ENCODE results near the gene SHKBP1.

SHKBP1 gene

DNA sequence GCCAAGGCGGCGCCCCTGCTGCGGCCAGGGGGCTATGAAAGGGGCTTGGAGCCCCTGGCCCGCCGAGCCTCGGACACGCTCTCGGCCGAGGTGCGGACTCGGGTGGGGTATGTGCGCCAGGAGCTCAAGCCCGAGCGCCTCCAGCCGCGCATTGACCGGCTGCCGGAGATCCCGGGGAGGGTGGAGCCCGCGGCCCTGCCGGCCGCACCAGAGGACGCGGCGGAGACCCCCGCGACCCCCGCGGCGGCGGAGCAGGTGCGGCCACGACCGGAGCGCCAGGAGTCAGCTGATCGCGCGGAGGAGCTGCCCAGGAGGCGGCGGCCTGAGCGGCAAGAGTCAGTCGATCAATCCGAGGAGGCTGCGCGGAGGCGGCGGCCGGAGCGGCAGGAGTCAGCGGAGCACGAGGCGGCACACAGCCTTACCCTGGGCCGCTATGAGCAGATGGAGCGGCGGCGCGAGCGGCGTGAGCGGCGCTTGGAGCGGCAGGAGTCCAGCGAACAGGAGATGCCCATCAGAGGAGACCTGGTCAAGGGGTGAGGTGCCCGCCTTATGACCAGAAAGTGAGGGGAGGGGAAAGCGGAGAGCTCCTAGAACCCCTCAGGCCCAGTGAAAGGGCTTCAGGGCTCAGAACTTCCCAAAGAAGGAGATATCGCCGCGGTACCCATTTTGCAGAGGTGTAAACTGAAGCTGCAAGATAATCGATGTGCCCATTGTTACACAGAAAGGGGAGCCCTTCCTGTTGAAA is 8.8 kb upstream of the SHKBP1 start:
- Mint-ChIP-seq H3K9me3 (ENCODE audit: low read depth) (peaks cover 4% of the 10 kb centered on the region), H3K27me3 (peaks cover 12% of the 10 kb centered on the region), H3K36me3 (no peaks in the 10 kb centered on the region), H3K4me3 (no peak overlapping the region), H3K4me1 (ENCODE audit: low read depth) (peaks cover 12% of the 10 kb centered on the region), H3K27ac (no peak overlapping the region)

DNA sequence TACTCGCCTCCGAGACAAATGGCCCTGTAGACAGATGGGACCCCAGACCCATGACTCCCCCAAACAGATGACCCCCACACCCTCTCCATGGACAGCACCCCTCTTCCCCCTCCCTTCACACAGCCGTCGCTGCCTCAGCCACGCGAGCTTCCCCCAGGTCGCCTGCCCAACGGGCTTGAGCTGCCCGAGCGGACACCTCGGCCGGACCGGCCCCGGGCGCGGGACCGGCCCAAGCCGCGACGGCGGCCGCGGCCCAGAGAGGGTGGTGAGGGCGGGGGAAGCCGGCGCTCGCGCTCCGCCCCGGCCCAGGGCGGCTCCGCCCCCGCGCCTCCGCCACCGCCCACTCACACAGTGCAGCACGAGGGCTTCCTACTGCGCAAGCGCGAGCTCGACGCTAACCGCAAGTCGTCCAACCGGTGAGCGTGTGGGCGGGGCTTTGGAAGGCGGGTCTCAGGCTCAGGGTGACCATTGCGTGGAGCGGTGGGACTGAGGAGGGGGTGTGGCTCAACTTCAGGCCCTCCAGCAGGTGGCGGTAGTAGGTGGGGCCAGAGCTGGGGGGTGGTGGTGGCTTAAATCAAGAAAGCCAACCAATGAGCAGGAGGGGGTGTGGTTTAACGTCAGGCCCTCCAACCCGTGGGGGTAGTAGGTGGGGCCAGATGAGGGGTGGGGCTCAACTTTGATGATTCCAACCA is 6.2 kb upstream of the SHKBP1 start:
- Mint-ChIP-seq H3K27ac (peak overlapping the region; percentile 58), H3K9me3 (ENCODE audit: low read depth) (peaks cover 4% of the 10 kb centered on the region), H3K36me3 (no peaks in the 10 kb centered on the region), H3K4me1 (ENCODE audit: low read depth) (peaks cover 12% of the 10 kb centered on the region), H3K4me3 (peak overlapping the region; percentile 75), H3K27me3 (peaks cover 4% of the 10 kb centered on the region)

DNA sequence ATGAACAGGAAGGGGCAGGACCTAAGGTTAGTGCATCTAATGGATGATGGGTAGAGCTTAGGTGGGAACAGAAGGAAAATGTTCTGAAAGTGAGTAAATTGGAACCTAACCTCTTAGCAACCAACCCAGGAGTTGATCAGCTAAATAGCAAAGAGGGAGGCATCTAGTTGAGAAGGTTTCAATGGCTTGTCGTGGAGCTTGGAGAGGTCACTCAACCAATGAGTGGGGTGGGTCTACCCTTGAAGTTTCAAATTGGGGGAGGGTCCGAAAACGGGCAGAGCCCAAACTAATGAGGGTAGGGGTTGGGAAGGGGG is 5.7 kb upstream of the SHKBP1 start:
- Mint-ChIP-seq H3K4me3 (peak overlapping the region; percentile 75), H3K27me3 (peaks cover 4% of the 10 kb centered on the region), H3K36me3 (no peaks in the 10 kb centered on the region)

DNA sequence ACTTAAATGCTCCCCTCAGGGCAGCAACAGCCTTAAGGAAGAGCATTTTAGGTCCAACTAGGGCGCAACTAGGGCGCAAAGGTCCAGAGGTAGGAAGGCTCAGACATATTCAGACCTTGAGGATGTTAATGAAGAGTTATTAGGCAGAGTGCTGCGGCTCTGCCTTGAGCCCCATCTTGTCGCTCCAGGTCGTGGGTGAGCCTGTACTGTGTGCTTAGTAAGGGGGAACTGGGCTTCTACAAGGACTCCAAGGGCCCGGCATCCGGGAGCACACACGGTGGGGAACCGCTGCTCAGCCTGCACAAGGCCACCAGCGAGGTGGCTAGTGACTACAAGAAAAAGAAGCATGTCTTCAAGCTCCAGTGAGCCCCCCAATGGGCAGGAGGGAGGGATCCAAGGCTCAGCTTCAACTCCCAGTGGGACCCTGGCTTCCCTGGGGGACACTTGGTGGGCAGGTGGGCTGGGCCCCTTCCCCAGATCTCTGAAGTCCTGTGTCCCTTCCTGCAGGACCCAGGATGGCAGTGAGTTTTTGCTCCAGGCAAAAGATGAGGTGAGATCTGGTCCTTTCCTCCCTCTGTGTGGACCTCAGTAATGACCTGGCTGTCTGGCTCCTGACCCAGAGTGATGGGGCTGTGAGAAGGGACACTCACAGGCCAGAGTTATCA is 4.7 kb upstream of the SHKBP1 start:
- H3K27me3 Mint-ChIP-seq = peaks cover 3% of the 10 kb centered on the region
- H3K27ac Mint-ChIP-seq = no peak overlapping the region
- H3K36me3 Mint-ChIP-seq = no peaks in the 10 kb centered on the region
- no peak overlapping the region for H3K4me3 Mint-ChIP-seq
- H3K9me3 Mint-ChIP-seq (ENCODE audit: low read depth) = peaks cover 4% of the 10 kb centered on the region
- peaks cover 18% of the 10 kb centered on the region for H3K4me1 Mint-ChIP-seq (ENCODE audit: low read depth)

More for the DNA sequence above, 5.7 kb upstream of the SHKBP1 start:
- Mint-ChIP-seq H3K27ac (peak overlapping the region; percentile 43), H3K4me1 (ENCODE audit: low read depth) (peaks cover 13% of the 10 kb centered on the region), H3K9me3 (ENCODE audit: low read depth) (peaks cover 4% of the 10 kb centered on the region)

DNA sequence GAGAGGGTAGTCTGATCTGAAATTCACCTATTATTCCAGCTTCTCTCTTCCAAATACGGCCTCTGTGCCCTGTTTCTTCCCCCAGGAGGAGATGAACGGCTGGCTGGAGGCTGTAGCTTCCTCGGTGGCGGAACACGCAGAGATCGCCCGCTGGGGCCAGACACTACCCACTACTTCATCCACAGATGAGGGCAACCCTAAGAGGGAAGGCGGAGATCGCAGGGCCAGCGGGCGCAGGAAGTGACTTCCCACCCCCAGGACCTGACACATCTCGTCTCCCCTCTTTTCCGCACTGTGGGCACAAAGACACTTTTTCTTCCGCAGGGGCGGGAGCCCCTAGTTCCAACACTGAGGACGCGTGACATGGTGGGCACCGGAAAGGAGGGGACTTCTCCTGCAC is 1.3 kb upstream of the SHKBP1 start:
- peaks cover 4% of the 10 kb centered on the region for H3K9me3 Mint-ChIP-seq (ENCODE audit: low read depth)
- peak overlapping the region; percentile 22 for H3K27ac Mint-ChIP-seq
- H3K4me1 Mint-ChIP-seq (ENCODE audit: low read depth) = peaks cover 26% of the 10 kb centered on the region
- H3K36me3 Mint-ChIP-seq = no peaks in the 10 kb centered on the region
- no peaks in the 10 kb centered on the region for H3K27me3 Mint-ChIP-seq
- peak overlapping the region; percentile 70 for H3K4me3 Mint-ChIP-seq

DNA sequence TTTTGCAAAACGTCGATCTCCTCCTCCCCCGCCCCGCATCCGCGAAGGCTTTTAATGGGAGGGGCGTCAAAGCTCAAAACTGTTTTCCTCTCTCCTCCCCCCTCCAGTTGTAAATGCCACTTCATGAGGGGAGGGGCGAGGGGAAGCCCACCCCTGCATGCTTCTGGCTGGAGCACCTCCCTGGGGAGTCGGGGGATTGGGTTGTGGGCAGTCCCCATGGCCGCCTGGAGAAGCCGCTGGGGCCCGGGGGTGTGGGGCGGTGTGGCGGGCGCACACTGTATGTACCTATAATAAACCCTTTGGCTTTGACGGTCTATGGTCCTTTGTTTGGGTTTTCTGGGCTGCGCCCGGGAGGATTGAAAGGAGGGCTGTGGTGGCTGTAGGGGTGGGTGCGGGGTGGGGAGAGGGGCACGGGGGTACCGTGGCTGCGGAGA is 505 bp upstream of the SHKBP1 start:
- Mint-ChIP-seq H3K4me3 (peak overlapping the region; percentile 90), H3K4me1 (ENCODE audit: low read depth) (peaks cover 20% of the 10 kb centered on the region), H3K27ac (peak overlapping the region; percentile 70), H3K36me3 (peaks cover 2% of the 10 kb centered on the region), H3K9me3 (ENCODE audit: low read depth) (no peaks in the 10 kb centered on the region), H3K27me3 (no peaks in the 10 kb centered on the region)

DNA sequence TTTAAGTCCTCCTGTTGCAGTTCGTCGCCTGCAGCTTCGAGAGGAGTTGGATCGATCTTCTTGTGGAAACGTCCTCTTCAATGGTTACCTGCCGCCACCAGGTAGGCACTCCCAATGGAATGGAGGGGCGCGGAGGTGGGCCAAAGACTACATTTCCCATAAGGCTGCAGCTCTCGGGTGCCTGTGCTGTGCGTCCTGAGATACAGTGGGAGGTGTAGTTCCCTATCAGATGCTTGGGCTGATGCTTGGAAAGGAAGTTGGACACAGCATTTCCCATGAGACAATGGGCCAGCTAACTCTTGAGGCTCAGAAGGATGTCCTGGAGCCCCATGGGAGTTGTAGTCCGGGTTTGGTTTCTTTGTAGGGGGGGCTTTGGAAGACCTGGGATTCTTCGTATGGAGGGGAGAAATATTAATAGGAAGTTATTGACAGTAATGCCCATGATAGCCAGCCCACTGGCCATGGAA is 1.8 kb downstream of the SHKBP1 start:
- H3K4me3 Mint-ChIP-seq = peak overlapping the region; percentile 90
- H3K36me3 Mint-ChIP-seq = peaks cover 2% of the 10 kb centered on the region
- H3K27ac Mint-ChIP-seq = no peak overlapping the region
- peaks cover 20% of the 10 kb centered on the region for H3K4me1 Mint-ChIP-seq (ENCODE audit: low read depth)
- H3K27me3 Mint-ChIP-seq = no peaks in the 10 kb centered on the region
- H3K9me3 Mint-ChIP-seq (ENCODE audit: low read depth) = no peaks in the 10 kb centered on the region

DNA sequence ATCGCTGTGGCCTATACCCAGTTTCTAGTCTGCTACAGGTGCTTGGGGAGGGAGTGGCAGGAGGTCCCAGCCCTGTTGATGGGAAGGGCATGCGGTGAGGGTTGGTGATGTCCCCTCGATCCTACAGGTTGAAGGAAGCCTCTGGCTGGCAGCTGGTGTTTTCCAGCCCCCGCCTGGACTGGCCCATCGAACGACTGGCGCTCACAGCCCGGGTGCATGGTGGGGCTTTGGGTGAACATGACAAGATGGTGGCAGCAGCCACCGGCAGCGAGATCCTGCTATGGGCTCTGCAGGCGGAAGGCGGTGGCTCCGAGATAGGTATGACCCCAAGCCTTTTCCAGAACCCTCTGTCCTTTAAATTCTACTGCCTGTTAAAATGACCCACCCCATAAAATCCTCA is 3.9 kb downstream of the SHKBP1 start:
- H3K4me3 Mint-ChIP-seq = no peak overlapping the region
- no peak overlapping the region for H3K27ac Mint-ChIP-seq
- no peaks in the 10 kb centered on the region for H3K9me3 Mint-ChIP-seq (ENCODE audit: low read depth)
- H3K27me3 Mint-ChIP-seq = no peaks in the 10 kb centered on the region
- H3K36me3 Mint-ChIP-seq = peaks cover 2% of the 10 kb centered on the region
- H3K4me1 Mint-ChIP-seq (ENCODE audit: low read depth) = peaks cover 20% of the 10 kb centered on the region

DNA sequence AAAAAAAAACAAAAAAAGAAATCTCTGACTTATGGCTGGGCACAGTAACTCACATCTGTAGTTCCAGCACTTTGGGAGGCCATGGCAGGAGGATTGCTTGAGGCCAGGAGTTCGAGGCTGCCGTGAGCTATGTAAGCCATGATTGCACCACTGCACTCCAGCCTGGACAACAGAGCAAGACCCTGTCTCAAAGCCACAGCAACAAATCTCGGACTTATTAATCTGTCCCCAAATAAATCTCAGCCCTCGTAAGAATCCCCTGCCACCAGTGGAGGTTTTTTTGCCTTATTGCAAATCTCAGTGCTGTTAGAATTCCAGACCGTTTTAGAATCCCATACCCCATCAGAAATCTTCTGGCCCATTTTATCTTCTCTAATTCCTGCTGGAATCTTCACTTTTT is 4.9 kb downstream of the SHKBP1 start:
- H3K27ac Mint-ChIP-seq = no peak overlapping the region
- H3K4me1 Mint-ChIP-seq (ENCODE audit: low read depth) = peaks cover 20% of the 10 kb centered on the region
- H3K36me3 Mint-ChIP-seq = peaks cover 5% of the 10 kb centered on the region

DNA sequence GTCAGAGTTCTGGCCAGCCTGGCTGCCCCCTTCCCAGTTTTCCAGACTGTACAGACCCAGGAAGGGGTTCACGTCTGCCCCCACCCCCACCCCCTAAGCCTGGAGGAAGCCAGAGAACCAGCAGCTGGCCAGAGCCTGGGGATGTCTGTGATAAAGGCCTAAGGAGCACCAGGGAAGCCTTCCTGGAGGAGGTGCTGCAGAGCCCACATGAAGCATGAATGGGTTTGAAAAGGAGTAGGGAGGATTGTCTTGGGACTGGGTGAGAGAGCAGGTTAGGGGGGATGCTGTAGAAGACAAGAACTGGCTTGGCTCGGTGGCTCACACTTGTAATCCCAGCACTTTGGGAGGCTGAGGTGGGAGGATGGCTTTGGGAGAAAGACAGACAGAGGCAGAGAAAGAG is 5.8 kb downstream of the SHKBP1 start:
- Mint-ChIP-seq H3K4me1 (ENCODE audit: low read depth) (peaks cover 17% of the 10 kb centered on the region), H3K9me3 (ENCODE audit: low read depth) (no peaks in the 10 kb centered on the region), H3K27ac (no peak overlapping the region), H3K4me3 (no peak overlapping the region), H3K27me3 (no peaks in the 10 kb centered on the region), H3K36me3 (peaks cover 5% of the 10 kb centered on the region)

More for the DNA sequence above, 4.9 kb downstream of the SHKBP1 start:
- Mint-ChIP-seq H3K9me3 (ENCODE audit: low read depth) (no peaks in the 10 kb centered on the region), H3K27me3 (no peaks in the 10 kb centered on the region), H3K4me3 (no peak overlapping the region)

DNA sequence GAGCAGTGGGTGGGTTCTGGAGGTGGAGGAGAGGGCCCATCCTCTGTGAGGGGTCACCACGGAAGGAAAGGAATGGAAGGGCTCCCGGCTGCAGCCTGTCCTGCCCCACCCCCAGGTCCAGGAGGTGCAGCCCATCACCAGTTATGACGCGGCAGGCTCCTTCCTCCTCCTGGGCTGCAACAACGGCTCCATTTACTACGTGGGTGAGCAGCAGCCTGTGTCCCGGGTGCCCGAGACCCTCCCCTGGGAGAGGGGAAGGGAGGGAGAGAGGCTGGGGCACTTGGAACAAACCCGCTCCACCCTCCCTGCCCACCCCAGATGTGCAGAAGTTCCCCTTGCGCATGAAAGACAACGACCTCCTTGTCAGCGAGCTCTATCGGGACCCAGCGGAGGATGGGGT is 6.6 kb downstream of the SHKBP1 start:
- H3K4me1 Mint-ChIP-seq (ENCODE audit: low read depth) = peaks cover 10% of the 10 kb centered on the region
- H3K4me3 Mint-ChIP-seq = no peak overlapping the region
- H3K27me3 Mint-ChIP-seq = no peaks in the 10 kb centered on the region
- H3K36me3 Mint-ChIP-seq = peaks cover 7% of the 10 kb centered on the region
- no peaks in the 10 kb centered on the region for H3K9me3 Mint-ChIP-seq (ENCODE audit: low read depth)
- H3K27ac Mint-ChIP-seq = no peak overlapping the region

DNA sequence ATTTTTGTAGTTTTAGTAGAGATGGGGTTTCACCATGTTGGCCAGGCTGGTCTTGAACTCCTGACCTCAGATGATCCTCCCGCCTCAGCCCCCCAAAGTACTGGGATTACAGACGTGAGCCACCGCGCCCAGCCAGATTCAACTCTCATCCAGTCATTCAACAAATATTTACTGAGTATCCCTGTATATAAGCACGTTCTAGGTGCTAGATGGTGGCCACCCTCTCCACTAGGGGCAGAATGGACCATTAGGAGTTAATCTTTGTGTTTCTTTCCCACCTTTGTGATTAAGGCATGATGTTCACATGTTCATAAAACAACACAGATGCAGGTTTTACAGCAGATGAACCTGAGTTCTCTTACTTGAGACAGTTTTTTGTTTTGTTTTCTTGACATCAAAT is 7.3 kb downstream of the SHKBP1 start:
- Mint-ChIP-seq H3K27me3 (no peaks in the 10 kb centered on the region), H3K27ac (no peak overlapping the region), H3K4me3 (no peak overlapping the region), H3K36me3 (peaks cover 7% of the 10 kb centered on the region), H3K4me1 (ENCODE audit: low read depth) (peaks cover 5% of the 10 kb centered on the region), H3K9me3 (ENCODE audit: low read depth) (no peaks in the 10 kb centered on the region)

DNA sequence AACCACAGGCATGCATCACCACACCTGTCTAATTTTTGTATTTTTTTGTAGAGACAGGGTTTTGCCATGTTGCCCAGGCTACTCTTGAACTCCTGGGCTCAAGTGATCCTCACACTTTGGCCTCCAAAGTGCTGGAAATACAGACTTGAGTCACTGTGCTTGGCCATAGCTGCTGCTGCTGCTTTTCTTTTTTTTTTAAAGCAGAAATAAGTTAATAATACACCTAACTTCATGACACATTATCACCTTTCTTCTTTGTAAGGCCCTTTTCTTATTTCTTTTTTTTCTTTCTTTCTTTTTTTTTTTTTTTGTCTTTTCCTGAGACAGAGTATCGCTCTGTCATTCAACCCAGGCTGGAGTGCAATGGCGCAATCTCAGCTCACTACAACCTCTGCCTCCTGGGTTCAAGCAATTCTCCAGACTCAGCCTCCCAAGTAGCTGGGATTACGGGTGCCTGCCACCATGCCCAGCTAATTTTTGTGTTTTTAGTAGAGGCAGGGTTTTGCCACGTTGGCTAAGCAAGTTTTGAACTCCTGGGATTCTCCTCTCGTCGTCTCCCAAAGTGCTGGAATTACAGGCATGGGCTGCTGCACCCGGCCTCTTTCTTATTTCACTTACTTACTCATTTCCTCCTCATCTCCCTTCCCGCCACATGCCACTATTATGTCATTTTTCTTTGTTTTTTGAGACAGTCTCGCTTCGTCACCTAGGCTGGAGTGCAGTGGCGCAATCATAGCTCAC is 8.7 kb downstream of the SHKBP1 start:
- H3K27ac Mint-ChIP-seq = no peak overlapping the region
- H3K27me3 Mint-ChIP-seq = no peaks in the 10 kb centered on the region
- H3K4me1 Mint-ChIP-seq (ENCODE audit: low read depth) = peaks cover 5% of the 10 kb centered on the region
- no peak overlapping the region for H3K4me3 Mint-ChIP-seq
- peaks cover 7% of the 10 kb centered on the region for H3K36me3 Mint-ChIP-seq
- no peaks in the 10 kb centered on the region for H3K9me3 Mint-ChIP-seq (ENCODE audit: low read depth)

DNA sequence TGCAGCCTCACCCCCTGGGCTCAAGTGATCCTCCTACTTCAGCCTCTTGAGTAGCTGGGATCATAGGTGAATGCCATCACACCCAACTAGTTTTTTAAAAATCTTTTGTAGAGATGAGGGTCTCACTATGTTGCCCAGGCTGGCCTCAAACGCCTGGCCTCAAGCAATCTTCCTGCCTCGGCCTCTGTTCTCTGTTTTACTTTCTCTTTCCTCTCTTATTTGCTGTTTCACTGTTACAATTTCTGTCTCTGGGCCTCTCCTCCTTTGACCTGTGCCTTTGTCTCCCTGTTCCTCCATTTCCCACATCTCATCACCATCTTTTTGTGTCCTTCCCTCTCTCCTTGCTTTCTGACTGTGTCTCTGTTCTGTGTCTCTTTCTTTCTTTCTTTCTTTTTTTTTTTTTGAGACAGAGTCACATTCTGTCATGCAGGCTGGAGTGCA is 9.3 kb downstream of the SHKBP1 start:
- Mint-ChIP-seq H3K27me3 (no peaks in the 10 kb centered on the region), H3K4me1 (ENCODE audit: low read depth) (peaks cover 5% of the 10 kb centered on the region), H3K36me3 (peaks cover 6% of the 10 kb centered on the region), H3K9me3 (ENCODE audit: low read depth) (no peaks in the 10 kb centered on the region), H3K27ac (no peak overlapping the region), H3K4me3 (no peak overlapping the region)

DNA sequence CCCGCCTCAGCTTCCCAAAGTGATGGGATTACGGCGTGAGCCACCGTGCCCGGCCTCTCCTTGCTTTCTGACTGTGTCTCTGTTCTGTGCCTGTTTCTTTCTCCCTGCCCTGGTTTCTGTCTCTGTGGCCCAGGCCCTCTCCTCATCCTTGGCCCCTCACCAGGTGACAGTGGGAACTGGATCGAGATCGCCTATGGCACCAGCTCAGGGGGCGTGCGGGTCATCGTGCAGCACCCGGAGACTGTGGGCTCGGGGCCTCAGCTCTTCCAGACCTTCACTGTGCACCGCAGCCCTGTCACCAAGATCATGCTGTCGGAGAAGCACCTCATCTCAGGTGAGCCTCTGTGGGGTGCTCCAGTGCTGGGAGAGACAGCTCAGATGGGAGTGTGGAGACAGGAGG is 9.9 kb downstream of the SHKBP1 start:
- Mint-ChIP-seq H3K36me3 (peaks cover 5% of the 10 kb centered on the region), H3K4me3 (no peak overlapping the region), H3K9me3 (ENCODE audit: low read depth) (no peaks in the 10 kb centered on the region), H3K27ac (no peak overlapping the region), H3K4me1 (ENCODE audit: low read depth) (peaks cover 5% of the 10 kb centered on the region), H3K27me3 (no peaks in the 10 kb centered on the region)

Measured in activated naive CD8-positive, alpha-beta T cell (primary cell).